Thymus (tissue), 11 donors: ENCODE results near the gene DNAJC3. TPM values are rescaled to one million over a fixed set of nuclear protein-coding genes. Genes with fewer than 3 reads are reported as not detected.

Experiments
- DNase-seq, 9 donors: peaks; one replicate each; pipeline ENCODE4 v3.0.0-alpha.2; 2013; ENCODE audit warnings: low spot score in 9 of 9, low read depth in 6 of 9, missing footprints in 1 of 9
- H3K27ac ChIP-seq, 2 donors: one replicate each; pipeline ENCODE4 v1.5.1; 2013; ENCODE audit warnings: control low read depth in 1 of 2, low read depth in 1 of 2, low read length in 1 of 2, mild to moderate bottlenecking in 1 of 2, moderate library complexity in 1 of 2
- H3K27me3 ChIP-seq, 2 donors: one replicate each; pipeline ENCODE4 v1.5.1; 2013; ENCODE audit warnings: low read length in 1 of 2; ENCODE audit not compliant: control insufficient read depth in 2 of 2, insufficient read depth in 1 of 2
- H3K36me3 ChIP-seq, 2 donors: one replicate each; pipeline ENCODE4 v1.5.1; 2013; ENCODE audit warnings: low read length in 1 of 2, mild to moderate bottlenecking in 1 of 2, moderate library complexity in 1 of 2; ENCODE audit not compliant: control insufficient read depth in 2 of 2, insufficient read depth in 2 of 2
- H3K4me1 ChIP-seq, 2 donors: one replicate each; pipeline ENCODE4 v1.5.1; 2013; ENCODE audit warnings: low read length in 2 of 2; ENCODE audit not compliant: control insufficient read depth in 2 of 2, insufficient read depth in 2 of 2
- H3K4me3 ChIP-seq, 2 donors: one replicate each; pipeline ENCODE4 v1.5.1; 2013; ENCODE audit warnings: low read length in 2 of 2, control low read depth in 1 of 2, mild to moderate bottlenecking in 1 of 2
- H3K9me3 ChIP-seq, 2 donors: one replicate each; pipeline ENCODE4 v1.5.1; 2013; ENCODE audit warnings: low read length in 1 of 2, mild to moderate bottlenecking in 1 of 2; ENCODE audit not compliant: control insufficient read depth in 2 of 2, insufficient read depth in 1 of 2
- WGBS: extraction: QIAGEN DNeasy Blood & Tissue Kit; methylation state at CpG from one replicate; pipeline ENCODE4 v1.1.7; 2013; 5-methylcytosine and 5-hydroxymethylcytosine counted together
- polyA plus RNA-seq: library from polyadenylated mRNA; stranded (reverse); fragments of 200-250 nt; gene quantifications from one replicate; pipeline ENCODE4 v1.2.3, GENCODE V29; 2013
- total RNA-seq: library from RNA; stranded (reverse); fragments of 120-200 nt; gene quantifications from one replicate; pipeline ENCODE4 v1.2.4, GENCODE V29; 2013
- donor health status: healthy.

DNAJC3 gene
- total and polyA plus RNA-seq, 2 donors = 15.3 to 16.1 TPM

DNA sequence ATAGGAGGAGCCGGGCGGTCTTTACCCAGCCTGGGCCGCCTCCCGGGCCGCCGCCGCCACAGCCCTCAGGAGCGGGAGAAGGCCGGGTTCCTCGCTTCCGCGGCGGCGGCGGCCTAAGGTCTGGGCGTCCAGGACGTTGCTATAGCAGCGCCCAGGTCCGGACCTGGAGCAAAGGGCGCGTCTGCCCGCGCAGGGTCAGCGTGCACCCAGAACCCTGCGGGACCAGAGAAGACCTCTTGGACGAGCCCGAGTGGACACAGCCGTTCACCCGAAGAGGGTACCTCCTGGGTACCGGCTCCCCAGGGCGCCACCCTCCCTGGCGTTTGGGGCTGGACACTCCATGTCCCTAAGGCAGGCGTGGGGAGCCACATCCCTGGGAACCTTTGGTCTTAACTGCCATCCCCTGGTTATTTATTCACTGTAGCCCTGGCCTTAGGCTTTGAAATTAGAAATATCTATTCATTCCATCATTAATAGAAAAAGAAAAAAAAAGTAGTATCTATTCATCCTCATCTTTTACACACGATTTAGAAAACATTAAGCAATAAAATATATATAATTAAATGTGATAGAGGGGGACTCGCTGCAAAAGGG, 34.8 kb upstream of the DNAJC3 start:
- Histone ChIP-seq H3K36me3 (no peaks in the 10 kb centered on the region), H3K9me3 (no peaks in the 10 kb centered on the region), H3K4me1 (no peaks in the 10 kb centered on the region), H3K27me3 (peaks cover 37 to 62% of the 10 kb centered on the region in 2 donors), H3K4me3 (no peak overlapping the region), H3K27ac (no peak overlapping the region)
- 13% methylated on average over 35 of the region's 35 CpGs for WGBS
- peak in 1 of 9 donors; percentile 14 for DNase-seq

DNA sequence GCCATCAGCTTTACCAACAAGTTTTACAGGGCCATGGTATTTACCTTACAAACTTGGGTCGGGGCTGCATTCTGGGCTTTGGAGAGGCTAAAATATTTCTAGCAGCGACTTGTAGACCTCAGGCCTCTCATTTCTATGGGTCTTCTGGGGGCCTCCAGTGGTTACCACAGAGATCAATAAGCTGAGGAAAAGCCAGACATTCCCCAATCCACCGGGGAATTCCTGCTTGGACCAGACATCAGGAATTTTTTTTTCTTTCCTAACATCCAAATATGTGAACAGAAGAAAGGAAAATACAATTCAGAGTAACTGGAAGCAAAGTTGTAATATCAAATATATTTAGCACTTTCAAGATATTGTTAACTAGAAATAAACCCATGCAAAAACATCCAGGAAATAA, 33.9 kb upstream of the DNAJC3 start:
- Histone ChIP-seq H3K9me3 (no peaks in the 10 kb centered on the region), H3K36me3 (no peaks in the 10 kb centered on the region), H3K4me1 (no peaks in the 10 kb centered on the region), H3K27me3 (peaks cover 37 to 62% of the 10 kb centered on the region in 2 donors), H3K27ac (no peak overlapping the region), H3K4me3 (no peak overlapping the region)
- DNase-seq = no peak
- 82% methylated on average over 3 of the region's 3 CpGs for WGBS

DNA sequence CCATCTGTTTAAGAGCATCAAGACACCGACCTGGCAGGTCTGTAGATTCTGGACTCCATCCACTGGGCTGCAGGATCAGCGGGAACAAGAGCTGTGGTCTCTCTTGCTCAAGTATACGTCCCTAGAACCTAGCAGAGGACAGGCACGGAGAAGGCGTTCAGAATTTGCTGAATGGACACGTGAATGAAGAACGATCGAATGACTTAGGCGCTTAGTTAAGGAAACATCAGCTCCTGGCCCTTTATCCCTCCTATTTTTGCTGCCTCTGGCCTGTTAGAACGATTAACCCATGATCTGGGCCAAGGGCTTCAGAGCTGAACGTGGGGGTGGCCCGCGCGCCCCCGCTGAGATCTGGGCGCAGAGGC, 33.4 kb upstream of the DNAJC3 start:
- WGBS = 27% methylated on average over 16 of the region's 16 CpGs
- Histone ChIP-seq H3K36me3 (no peaks in the 10 kb centered on the region), H3K4me1 (no peaks in the 10 kb centered on the region), H3K27ac (no peak overlapping the region), H3K4me3 (peak overlapping the region in 1 of 2 donors; percentile 31), H3K9me3 (no peaks in the 10 kb centered on the region), H3K27me3 (peaks cover 37 to 62% of the 10 kb centered on the region in 2 donors)
- DNase-seq = no peak

DNA sequence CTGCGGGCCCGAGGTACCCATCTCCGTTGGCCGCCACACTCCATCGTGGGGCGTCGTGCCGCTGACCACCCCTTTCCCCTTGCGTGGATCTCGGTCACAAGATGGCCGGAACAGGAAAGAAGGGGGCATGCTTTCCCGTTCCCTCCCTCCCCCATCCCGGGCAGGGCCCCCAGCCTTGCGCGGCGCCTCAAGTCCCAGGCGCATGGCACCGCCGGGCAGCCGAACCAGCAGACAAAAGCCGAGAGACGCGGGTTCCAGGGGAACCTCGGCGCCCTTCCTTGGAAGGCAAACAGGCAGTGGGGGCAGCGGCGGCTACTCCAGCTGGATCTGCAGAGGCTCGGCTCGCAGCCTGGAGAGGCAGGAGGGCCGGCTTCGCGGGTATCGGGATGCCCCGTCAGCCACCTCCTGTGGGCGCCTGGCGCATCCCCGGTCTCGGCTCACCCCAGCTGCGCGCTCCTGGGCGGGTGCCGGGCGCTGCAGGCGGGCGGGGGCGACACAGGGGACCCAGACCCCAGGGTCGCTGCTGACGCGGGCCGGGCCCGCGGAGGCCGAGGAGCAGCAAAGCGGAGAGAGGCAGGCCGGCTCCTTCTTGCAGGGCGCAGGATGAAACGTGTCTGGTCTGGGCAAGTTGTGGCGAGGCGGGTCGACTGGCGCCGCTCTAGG, 32.9 kb upstream of the DNAJC3 start:
- whole genome bisulfite sequencing = 2% methylated on average over 62 of the region's 62 CpGs
- no peak overlapping the region for H3K27ac ChIP-seq
- H3K4me3 ChIP-seq = peak overlapping the region; percentile 31 to 46
- no peaks in the 10 kb centered on the region for H3K9me3 ChIP-seq
- peaks cover 37 to 62% of the 10 kb centered on the region in 2 donors for H3K27me3 ChIP-seq
- H3K4me1 ChIP-seq = no peaks in the 10 kb centered on the region
- DNase-seq = peak in 1 of 9 donors; percentile 12
- H3K36me3 ChIP-seq = no peaks in the 10 kb centered on the region

DNA sequence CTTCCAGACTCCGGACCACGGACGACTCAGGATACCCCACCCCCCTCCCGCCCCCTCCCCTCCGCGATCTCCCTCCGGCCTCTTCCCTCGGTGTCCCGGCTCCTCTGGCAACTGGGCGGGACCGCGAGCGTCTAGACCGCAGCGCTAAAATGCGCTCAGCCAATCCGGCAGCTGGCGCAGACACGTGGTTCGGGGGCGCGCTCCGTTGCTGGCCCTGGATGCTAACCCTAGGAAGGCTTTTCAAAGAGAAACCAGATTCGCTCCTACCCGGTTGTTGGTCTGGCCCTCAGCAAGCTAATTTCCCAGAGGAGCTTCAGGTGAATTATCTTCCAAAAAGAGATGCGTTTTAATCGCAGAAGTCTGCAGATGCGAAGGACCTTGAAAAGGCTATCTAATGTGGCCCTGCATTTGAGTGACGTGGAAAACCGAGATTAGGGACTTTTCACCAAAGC, 32.3 kb upstream of the DNAJC3 start, which contains the start of gene DZIP1:
TSS of gene DZIP1 (minus strand) at position 106 of the 452 bp plus-strand sequence. CDS start 2,677 bp downstream, outside the sequence.
- WGBS = 3% methylated on average over 30 of the region's 30 CpGs
- no peaks in the 10 kb centered on the region for H3K4me1 ChIP-seq
- H3K27me3 ChIP-seq = peaks cover 37 to 59% of the 10 kb centered on the region in 2 donors
- no peaks in the 10 kb centered on the region for H3K9me3 ChIP-seq
- no peak within 1 kb of the TSS for H3K27ac ChIP-seq
- peak in 2 of 9 donors; percentile 17 to 26 for DNase-seq
- no peaks in the 10 kb centered on the region for H3K36me3 ChIP-seq
- peak within 1 kb of the TSS; percentile 31 to 46 for H3K4me3 ChIP-seq

DNA sequence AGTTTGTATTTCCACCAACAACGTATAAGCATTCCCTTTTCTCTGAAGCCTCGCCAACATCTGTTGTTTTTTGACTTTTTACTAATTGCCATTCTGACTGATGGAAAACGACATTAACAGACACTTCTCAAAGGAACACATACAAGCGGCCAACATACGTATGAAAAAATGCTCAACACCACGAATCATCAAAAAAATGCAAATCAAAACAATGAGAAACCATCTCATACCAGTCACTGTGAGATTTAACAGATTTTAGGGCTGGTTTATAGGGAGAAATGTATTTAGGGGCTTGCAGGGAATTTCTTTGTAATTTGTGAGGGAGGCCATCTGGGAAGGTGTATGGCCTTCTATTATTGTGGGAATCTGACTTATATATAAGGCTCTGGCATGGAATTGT, 29.6 kb upstream of the DNAJC3 start:
- H3K4me3 ChIP-seq = no peak overlapping the region
- DNase-seq = no peak
- no peaks in the 10 kb centered on the region for H3K9me3 ChIP-seq
- peaks cover 24 to 35% of the 10 kb centered on the region in 2 donors for H3K27me3 ChIP-seq
- 85% methylated on average over 6 of the region's 6 CpGs for WGBS
- no peaks in the 10 kb centered on the region for H3K36me3 ChIP-seq
- H3K27ac ChIP-seq = no peak overlapping the region
- H3K4me1 ChIP-seq = no peaks in the 10 kb centered on the region

DNA sequence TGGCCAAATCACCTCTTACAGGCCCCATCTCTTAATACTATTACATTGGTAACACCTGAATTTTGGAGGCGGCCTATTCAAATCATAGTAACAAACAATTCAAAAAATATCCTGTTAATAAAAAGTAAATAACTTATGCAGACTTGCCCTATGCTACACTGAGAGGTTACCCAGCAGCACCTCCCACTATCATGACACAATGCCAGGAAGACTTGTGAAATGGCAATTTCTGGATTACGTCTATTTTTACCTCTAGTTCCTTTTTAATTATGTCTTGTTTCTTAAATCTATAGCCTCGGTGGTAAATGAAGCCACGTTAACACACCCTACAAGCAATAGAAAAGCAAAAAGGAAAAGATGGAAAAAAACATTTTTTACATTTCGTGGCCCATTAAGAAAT, 26.2 kb upstream of the DNAJC3 start:
- H3K4me3 ChIP-seq = no peak overlapping the region
- H3K27ac ChIP-seq = no peak overlapping the region
- DNase-seq = no peak
- H3K36me3 ChIP-seq = no peaks in the 10 kb centered on the region
- peaks cover 0 to 4% of the 10 kb centered on the region in 2 donors for H3K27me3 ChIP-seq
- 96% methylated on average over 5 of the region's 5 CpGs for WGBS
- no peaks in the 10 kb centered on the region for H3K4me1 ChIP-seq
- no peaks in the 10 kb centered on the region for H3K9me3 ChIP-seq

DNA sequence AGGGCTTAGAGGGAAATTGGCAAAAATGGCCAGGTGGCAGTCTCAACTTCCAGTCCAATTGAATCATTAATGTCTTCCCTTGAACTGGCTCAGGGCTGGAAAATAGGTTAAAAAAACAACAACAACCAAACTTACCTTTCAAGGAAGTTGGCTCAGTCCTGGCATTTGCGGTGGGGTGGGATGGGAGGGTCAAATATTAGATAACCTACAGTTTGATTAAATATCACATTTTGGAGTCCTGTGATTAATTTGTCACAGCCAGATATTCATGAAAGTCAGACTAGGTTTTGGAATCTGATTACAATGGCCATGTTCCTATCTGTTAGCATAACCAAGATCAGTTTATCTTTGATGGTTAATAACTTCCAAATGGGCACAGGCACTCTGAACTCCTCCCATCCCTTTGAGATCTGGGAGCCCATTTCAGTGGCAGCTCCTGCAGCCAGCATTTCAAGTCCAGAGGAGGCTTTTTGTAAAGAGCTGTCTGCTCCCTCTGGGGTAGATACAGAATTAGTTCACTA, 24.6 kb upstream of the DNAJC3 start:
- no peaks in the 10 kb centered on the region for H3K27me3 ChIP-seq
- H3K4me3 ChIP-seq = no peak overlapping the region
- no peaks in the 10 kb centered on the region for H3K9me3 ChIP-seq
- no peaks in the 10 kb centered on the region for H3K4me1 ChIP-seq
- WGBS = 56% methylated on average over 1 of the region's 1 CpG
- no peak overlapping the region for H3K27ac ChIP-seq
- H3K36me3 ChIP-seq = no peaks in the 10 kb centered on the region
- no peak for DNase-seq

DNA sequence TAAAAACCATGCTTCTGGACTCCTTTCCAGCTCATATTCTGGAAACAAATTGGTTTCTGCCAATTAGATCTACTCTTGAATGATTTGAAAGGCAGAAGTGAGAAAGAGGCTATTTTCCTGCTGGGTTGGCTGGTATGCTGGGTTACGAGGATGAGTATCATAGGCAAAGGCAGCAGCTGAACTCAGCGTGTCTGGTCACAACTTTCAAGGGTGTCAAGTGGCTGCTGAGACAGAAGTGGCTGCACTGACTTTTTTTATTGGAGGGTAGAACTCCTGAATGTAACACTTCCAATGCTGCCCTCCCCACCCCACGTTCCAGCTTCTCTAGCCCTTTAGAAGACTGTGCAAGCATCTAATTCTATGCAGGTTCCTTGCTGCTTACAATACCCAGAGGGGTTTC, 24.1 kb upstream of the DNAJC3 start:
- no peaks in the 10 kb centered on the region for H3K9me3 ChIP-seq
- no peak overlapping the region for H3K4me3 ChIP-seq
- no peak for DNase-seq
- no peak overlapping the region for H3K27ac ChIP-seq
- H3K27me3 ChIP-seq = no peaks in the 10 kb centered on the region
- no peaks in the 10 kb centered on the region for H3K4me1 ChIP-seq
- WGBS = 89% methylated on average over 3 of the region's 3 CpGs
- H3K36me3 ChIP-seq = no peaks in the 10 kb centered on the region
